AG04450 (cell line): ENCODE measurements around the gene IL17C. TPM values are rescaled to one million over a fixed set of nuclear protein-coding genes. Genes with fewer than 3 reads are reported as not detected.

Source experiments
- CTCF ChIA-PET: fragments of 300-600, 350-600 bp; formaldehyde crosslinking; extraction: SDS; loops from one replicate; lab custom pipeline; 2022; ENCODE audit warnings: antibody characterized with exemption, inconsistent platforms; lab: Charles Lee
- POLR2A ChIA-PET: fragments of 350-600 bp; formaldehyde crosslinking; extraction: SDS; loops from one replicate; lab custom pipeline; 2021; ENCODE audit warnings: antibody characterized with exemption, inconsistent platforms; lab: Yijun Ruan, JAX
- DNase-seq: peaks from one replicate; pipeline ENCODE4 v3.0.0-alpha.2; 2011; ENCODE audit warnings: low read depth, low spot score
- H3K27ac ChIP-seq: one replicate; pipeline ENCODE4 v1.5.1; 2012; ENCODE audit warnings: low read depth, low read length, control low read depth
- H3K27me3 ChIP-seq: one replicate; pipeline ENCODE4 v1.6.0; 2012; ENCODE audit warnings: low read length; ENCODE audit not compliant: control insufficient read depth, insufficient read depth
- H3K4me3 ChIP-seq: 2 replicates; pipeline ENCODE4 v1.5.1; 2011; ENCODE audit warnings: mild to moderate bottlenecking, low read depth, low read length, control low read depth
- H3K9me3 ChIP-seq: 2 replicates; pipeline ENCODE4 v1.5.1; 2012; ENCODE audit warnings: low read length; ENCODE audit not compliant: control insufficient read depth, insufficient read depth
- polyA plus RNA-seq: library from polyadenylated mRNA; depleted of rRNA; stranded (reverse); fragments of >200 nt; gene quantifications from 2 replicates; pipeline ENCODE4 v1.2.3, GENCODE V29; 2011
- TF ChIP-seq, protein P1 (sequence below): IDR thresholded peaks from 2 replicates; pipeline ENCODE4 v1.5.1; 2011; ENCODE audit warnings: low read depth, low read length, control low read depth, inconsistent platforms

Gene IL17C
- polyA plus RNA-seq, 1 experiment, result not detected

DNA sequence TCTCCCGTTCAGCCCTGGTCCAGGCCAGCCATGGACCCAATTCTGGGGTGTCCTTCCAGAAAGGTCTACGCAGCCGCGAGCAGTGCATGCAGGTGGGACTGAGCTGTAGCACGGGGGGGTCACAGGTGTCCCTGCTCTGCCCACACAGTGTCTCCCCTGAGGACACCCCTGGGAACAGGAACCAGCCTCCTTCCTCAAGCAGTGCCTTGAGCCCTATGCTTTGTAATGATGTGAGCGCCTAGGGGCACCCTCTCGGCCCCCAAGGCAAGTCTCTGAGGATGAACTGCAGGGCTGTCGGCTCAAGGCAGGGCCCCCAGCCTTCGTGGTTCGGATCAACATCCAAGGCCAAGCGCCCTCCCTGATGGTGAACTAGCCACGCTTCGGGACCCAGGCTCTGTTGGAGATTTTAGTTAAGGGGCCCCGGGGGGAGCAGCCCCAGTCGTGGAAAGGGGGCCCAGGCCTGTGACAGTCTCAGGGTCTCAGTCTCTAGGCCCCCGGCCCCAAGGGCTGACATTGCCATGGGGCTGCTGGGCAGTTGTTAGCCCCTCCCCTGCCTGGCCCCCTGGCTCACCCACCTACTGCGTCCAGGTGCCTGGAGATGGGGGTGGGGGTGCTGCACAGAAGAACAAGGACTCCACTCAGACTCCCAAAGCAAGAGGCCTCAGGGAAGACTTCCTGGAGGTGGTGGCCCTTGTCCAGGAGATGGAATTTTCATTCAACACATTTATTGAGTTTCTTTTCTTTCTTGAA, 2.3 kb downstream of the IL17C start:
- Histone ChIP-seq H3K4me3 (no peak overlapping the region), H3K9me3 (peaks cover 3% of the 10 kb centered on the region; the same call in 1 of the 2 replicates), H3K27me3 (peaks cover 27% of the 10 kb centered on the region), H3K27ac (no peak overlapping the region)
- TF ChIP-seq, protein P1, sequence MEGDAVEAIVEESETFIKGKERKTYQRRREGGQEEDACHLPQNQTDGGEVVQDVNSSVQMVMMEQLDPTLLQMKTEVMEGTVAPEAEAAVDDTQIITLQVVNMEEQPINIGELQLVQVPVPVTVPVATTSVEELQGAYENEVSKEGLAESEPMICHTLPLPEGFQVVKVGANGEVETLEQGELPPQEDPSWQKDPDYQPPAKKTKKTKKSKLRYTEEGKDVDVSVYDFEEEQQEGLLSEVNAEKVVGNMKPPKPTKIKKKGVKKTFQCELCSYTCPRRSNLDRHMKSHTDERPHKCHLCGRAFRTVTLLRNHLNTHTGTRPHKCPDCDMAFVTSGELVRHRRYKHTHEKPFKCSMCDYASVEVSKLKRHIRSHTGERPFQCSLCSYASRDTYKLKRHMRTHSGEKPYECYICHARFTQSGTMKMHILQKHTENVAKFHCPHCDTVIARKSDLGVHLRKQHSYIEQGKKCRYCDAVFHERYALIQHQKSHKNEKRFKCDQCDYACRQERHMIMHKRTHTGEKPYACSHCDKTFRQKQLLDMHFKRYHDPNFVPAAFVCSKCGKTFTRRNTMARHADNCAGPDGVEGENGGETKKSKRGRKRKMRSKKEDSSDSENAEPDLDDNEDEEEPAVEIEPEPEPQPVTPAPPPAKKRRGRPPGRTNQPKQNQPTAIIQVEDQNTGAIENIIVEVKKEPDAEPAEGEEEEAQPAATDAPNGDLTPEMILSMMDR, result no peak
- POLR2A ChIA-PET, result interaction anchor here (0.6 to 0.7 kb wide), 2 partner anchors 26 to 152 kb away, joined by 3 to 7 read pairs; no protein-coding TSS in a partner anchor
- no peak for DNase-seq
- CTCF ChIA-PET, result no interaction called here

GRCh38 chr16:88642881-88643643, 4.7 kb downstream of the IL17C start:
- H3K9me3 ChIP-seq, result peaks cover 3% of the 10 kb centered on the region; the same call in 1 of the 2 replicates
- no peak overlapping the region for H3K4me3 ChIP-seq
- ChIA-PET CTCF (no interaction called here), POLR2A (no interaction called here)
- peaks cover 27% of the 10 kb centered on the region for H3K27me3 ChIP-seq
- TF ChIP-seq, protein P1, result no peak
- H3K27ac ChIP-seq, result no peak overlapping the region
- no peak for DNase-seq

DNA sequence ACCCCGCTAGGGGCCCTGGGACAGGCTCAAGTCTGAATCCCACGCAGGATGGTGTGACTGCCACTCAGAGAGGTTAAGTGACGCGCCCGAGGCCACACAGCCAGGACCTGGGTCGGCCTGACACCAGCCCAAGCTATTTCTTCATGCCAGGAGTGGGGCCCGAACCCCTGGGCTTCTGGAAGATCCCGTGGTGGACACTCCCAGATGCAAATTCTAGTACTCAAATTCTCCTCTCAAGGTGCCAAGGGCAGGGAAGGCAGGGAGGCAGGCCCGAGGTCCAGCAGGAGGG, 5.2 kb downstream of the IL17C start:
- CTCF ChIA-PET, result no interaction called here
- DNase-seq, result no peak
- TF ChIP-seq, protein P1, result no peak
- POLR2A ChIA-PET, result no interaction called here
- no peak overlapping the region for H3K4me3 ChIP-seq
- H3K9me3 ChIP-seq, result no peaks in the 10 kb centered on the region; the same call in 1 of the 2 replicates
- no peak overlapping the region for H3K27ac ChIP-seq
- H3K27me3 ChIP-seq, result peaks cover 23% of the 10 kb centered on the region

GRCh38 chr16:88645455-88645854, 7.1 kb downstream of the IL17C start:
- DNase-seq, result no peak
- Histone ChIP-seq H3K27me3 (peaks cover 4% of the 10 kb centered on the region), H3K4me3 (no peak overlapping the region), H3K27ac (no peak overlapping the region), H3K9me3 (no peaks in the 10 kb centered on the region; the same call in 1 of the 2 replicates)
- POLR2A ChIA-PET, result no interaction called here
- CTCF ChIA-PET, result no interaction called here
- TF ChIP-seq, protein P1, result no peak

GRCh38 chr16:88645941-88646340, 7.6 kb downstream of the IL17C start:
- TF ChIP-seq, protein P1, result no peak
- no peak for DNase-seq
- ChIA-PET CTCF (no interaction called here), POLR2A (no interaction called here)
- Histone ChIP-seq H3K4me3 (no peak overlapping the region), H3K27me3 (no peaks in the 10 kb centered on the region), H3K27ac (no peak overlapping the region), H3K9me3 (no peaks in the 10 kb centered on the region; the same call in 1 of the 2 replicates)
